ENCODE results near the gene WIPI1. TPM values are rescaled to one million over a fixed set of nuclear protein-coding genes. Genes with fewer than 3 reads are reported as not detected.

Gene WIPI1
- total and polyA plus RNA-seq, 2 of the 13 experiments (the other 11 are each of a cell fraction or from before 2014, with no cell fraction given) = 29.4 to 141 TPM

GRCh38 chr17:68437979-68438822, 19.1 kb downstream of the WIPI1 start (continued):
- TF ChIP-seq RERE (CRISPR knock-in tag; IDR thresholded peaks at IDR 0.05; ENCODE audit: low read depth) = no peak
- TF ChIP-seq ZNF710 (CRISPR knock-in tag; IDR thresholded peaks at IDR 0.05; ENCODE audit: borderline replicate concordance) = peak; percentile 87
- TF ChIP-seq SMAD1 (CRISPR knock-in tag; IDR thresholded peaks at IDR 0.05; ENCODE audit: borderline replicate concordance, low read depth) = no peak
- TF ChIP-seq ZC3H13 (CRISPR knock-in tag; IDR thresholded peaks at IDR 0.05) = no peak
- TF ChIP-seq TARDBP (CRISPR knock-in tag; IDR thresholded peaks at IDR 0.05) = peak; percentile 57; the same call in 1 of the 2 replicates
- no peak for TF ChIP-seq THAP7 (CRISPR knock-in tag; IDR thresholded peaks at IDR 0.05)
- TF ChIP-seq ZNF501 (CRISPR knock-in tag; IDR thresholded peaks at IDR 0.05) = peak; percentile 78; the same call in 1 of the 2 replicates
- TF ChIP-seq MAX (IDR thresholded peaks at IDR 0.05) = peak; percentile 78
- TF ChIP-seq ZNF615 (CRISPR knock-in tag; IDR thresholded peaks at IDR 0.05; ENCODE audit: borderline replicate concordance) = no peak
- TF ChIP-seq MTA1 (CRISPR knock-in tag; IDR thresholded peaks at IDR 0.05; ENCODE audit: borderline replicate concordance) = peak; percentile 23; the same call in 1 of the 2 replicates
- no peak for TF ChIP-seq CEBPG (CRISPR knock-in tag; IDR thresholded peaks at IDR 0.05)
- no peak for TF ChIP-seq DDIT3 (CRISPR knock-in tag; IDR thresholded peaks at IDR 0.05)
- no peak for TF ChIP-seq ZSCAN12 (CRISPR knock-in tag; IDR thresholded peaks at IDR 0.05)
- TF ChIP-seq SPEN (CRISPR knock-in tag; IDR thresholded peaks at IDR 0.05; ENCODE audit: low read depth) = peak; percentile 57; the same call in 1 of the 2 replicates
- no peak for TF ChIP-seq SOX13 (IDR thresholded peaks at IDR 0.05)
- TF ChIP-seq SOX13 (CRISPR knock-in tag; conservative IDR thresholded peaks at IDR 0.05 in 1 of 2, IDR thresholded peaks at IDR 0.05 in 1 of 2) = peak in 1 of 2 experiments; percentile 60; a peak in 1 of 4 replicates
- TF ChIP-seq HINFP (CRISPR knock-in tag; IDR thresholded peaks at IDR 0.05; ENCODE audit: low read depth) = no peak
- no peak for TF ChIP-seq KLF9 (CRISPR knock-in tag; IDR thresholded peaks at IDR 0.05; ENCODE audit: low read depth)
- TF ChIP-seq EED (CRISPR knock-in tag; IDR thresholded peaks at IDR 0.05) = no peak

Data from HepG2 (cell line).